ENCODE measurements around the gene TRIM63. TPM values are rescaled to one million over a fixed set of nuclear protein-coding genes. Genes with fewer than 3 reads are reported as not detected.

Gene TRIM63
- total RNA-seq, 1 experiment from 2014 or later, result not detected

DNA sequence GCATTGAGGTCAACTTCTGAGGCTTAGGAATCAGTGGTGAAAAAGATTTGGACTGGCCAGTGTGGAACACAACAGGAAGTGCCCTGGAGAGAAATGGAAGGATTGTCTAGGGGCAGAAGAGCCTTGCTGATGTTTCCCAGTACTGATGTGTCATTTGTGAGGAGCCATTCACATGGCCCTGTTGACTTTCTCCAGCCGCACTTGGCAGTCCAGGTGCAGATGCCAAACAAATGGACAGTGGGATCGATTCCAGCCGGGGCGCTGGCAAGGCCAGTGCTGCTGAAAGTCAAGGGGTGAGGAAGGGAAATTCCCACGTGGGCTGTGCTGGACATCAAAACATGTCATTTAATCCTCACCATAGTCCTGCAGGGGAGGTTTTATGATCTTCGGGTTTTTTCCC, 4.9 kb upstream of the TRIM63 start:
- POLR2A ChIA-PET, result no interaction called here
- ATAC-seq, result no peak
- Histone ChIP-seq H3K27ac (ENCODE audit: low read length) (no peak overlapping the region), H3K9me3 (ENCODE audit: control insufficient read depth, insufficient read depth, low read depth, low read length) (no peaks in the 10 kb centered on the region), H3K27me3 (ENCODE audit: control insufficient read depth, insufficient read depth, low read length) (peaks cover 2% of the 10 kb centered on the region; the same call in 1 of the 2 replicates), H3K4me3 (ENCODE audit: low read depth in 2 of 2, low read length in 2 of 2) (no peak overlapping the region), H3K4me1 (ENCODE audit: control insufficient read depth, insufficient read depth, low read length) (no peaks in the 10 kb centered on the region), H3K36me3 (ENCODE audit: control insufficient read depth, insufficient read depth, low read length) (no peaks in the 10 kb centered on the region)
- in situ Hi-C loops (cut with HindIII; ENCODE audit: low pct_unique_long_range_greater_than_20kb, low sequenced_read_pairs), result no loop called here
- intact Hi-C loops (cut with micrococcal nuclease; ENCODE audit: unreplicated experiment), result no loop called here
- TF ChIP-seq TCF7L2 (IDR thresholded peaks at IDR 0.05; ENCODE audit: low read depth, low read length), result no peak
- TF ChIP-seq POLR2AphosphoS5 (IDR thresholded peaks at IDR 0.05; ENCODE audit: low read depth, low read length), result no peak
- no peak for TF ChIP-seq SIN3A (IDR thresholded peaks at IDR 0.05; ENCODE audit: borderline replicate concordance, insufficient read depth, low read depth, low read length)
- TF ChIP-seq, protein P1, sequence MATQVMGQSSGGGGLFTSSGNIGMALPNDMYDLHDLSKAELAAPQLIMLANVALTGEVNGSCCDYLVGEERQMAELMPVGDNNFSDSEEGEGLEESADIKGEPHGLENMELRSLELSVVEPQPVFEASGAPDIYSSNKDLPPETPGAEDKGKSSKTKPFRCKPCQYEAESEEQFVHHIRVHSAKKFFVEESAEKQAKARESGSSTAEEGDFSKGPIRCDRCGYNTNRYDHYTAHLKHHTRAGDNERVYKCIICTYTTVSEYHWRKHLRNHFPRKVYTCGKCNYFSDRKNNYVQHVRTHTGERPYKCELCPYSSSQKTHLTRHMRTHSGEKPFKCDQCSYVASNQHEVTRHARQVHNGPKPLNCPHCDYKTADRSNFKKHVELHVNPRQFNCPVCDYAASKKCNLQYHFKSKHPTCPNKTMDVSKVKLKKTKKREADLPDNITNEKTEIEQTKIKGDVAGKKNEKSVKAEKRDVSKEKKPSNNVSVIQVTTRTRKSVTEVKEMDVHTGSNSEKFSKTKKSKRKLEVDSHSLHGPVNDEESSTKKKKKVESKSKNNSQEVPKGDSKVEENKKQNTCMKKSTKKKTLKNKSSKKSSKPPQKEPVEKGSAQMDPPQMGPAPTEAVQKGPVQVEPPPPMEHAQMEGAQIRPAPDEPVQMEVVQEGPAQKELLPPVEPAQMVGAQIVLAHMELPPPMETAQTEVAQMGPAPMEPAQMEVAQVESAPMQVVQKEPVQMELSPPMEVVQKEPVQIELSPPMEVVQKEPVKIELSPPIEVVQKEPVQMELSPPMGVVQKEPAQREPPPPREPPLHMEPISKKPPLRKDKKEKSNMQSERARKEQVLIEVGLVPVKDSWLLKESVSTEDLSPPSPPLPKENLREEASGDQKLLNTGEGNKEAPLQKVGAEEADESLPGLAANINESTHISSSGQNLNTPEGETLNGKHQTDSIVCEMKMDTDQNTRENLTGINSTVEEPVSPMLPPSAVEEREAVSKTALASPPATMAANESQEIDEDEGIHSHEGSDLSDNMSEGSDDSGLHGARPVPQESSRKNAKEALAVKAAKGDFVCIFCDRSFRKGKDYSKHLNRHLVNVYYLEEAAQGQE (IDR thresholded peaks at IDR 0.05; ENCODE audit: insufficient read depth in 1 of 2, low read depth in 2 of 2, low read length in 1 of 2), result no peak
- TF ChIP-seq, protein P2, sequence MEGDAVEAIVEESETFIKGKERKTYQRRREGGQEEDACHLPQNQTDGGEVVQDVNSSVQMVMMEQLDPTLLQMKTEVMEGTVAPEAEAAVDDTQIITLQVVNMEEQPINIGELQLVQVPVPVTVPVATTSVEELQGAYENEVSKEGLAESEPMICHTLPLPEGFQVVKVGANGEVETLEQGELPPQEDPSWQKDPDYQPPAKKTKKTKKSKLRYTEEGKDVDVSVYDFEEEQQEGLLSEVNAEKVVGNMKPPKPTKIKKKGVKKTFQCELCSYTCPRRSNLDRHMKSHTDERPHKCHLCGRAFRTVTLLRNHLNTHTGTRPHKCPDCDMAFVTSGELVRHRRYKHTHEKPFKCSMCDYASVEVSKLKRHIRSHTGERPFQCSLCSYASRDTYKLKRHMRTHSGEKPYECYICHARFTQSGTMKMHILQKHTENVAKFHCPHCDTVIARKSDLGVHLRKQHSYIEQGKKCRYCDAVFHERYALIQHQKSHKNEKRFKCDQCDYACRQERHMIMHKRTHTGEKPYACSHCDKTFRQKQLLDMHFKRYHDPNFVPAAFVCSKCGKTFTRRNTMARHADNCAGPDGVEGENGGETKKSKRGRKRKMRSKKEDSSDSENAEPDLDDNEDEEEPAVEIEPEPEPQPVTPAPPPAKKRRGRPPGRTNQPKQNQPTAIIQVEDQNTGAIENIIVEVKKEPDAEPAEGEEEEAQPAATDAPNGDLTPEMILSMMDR (IDR thresholded peaks at IDR 0.05), result no peak
- CTCF ChIA-PET, result no interaction called here
- DNase-seq (ENCODE audit: low read depth, low spot score), result no peak
- BruUV-seq (replicated peaks), result no TSS peak

DNA sequence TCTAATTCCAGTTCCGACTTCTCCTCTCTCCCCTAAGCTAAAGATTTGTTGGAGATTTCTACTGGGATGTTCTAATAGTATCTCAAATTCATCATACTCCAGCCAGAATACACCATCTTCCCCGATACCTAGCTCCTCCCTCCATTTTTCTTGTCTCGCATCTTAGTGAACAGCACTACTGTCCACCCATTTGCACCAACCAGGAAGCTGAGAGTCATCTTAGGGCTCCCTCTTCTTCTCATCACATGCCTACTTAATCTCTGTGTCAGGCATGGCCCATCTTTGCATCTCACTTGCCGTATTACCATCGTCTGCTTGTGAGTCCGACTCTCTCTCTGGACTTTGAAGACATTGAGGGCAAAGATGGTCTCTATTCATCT, 3.5 kb upstream of the TRIM63 start:
- Histone ChIP-seq H3K36me3 (ENCODE audit: control insufficient read depth, insufficient read depth, low read length) (no peaks in the 10 kb centered on the region), H3K4me1 (ENCODE audit: control insufficient read depth, insufficient read depth, low read length) (no peaks in the 10 kb centered on the region), H3K4me3 (ENCODE audit: low read depth in 2 of 2, low read length in 2 of 2) (no peak overlapping the region), H3K27me3 (ENCODE audit: control insufficient read depth, insufficient read depth, low read length) (peaks cover 2% of the 10 kb centered on the region; the same call in 1 of the 2 replicates), H3K9me3 (ENCODE audit: control insufficient read depth, insufficient read depth, low read depth, low read length) (no peaks in the 10 kb centered on the region), H3K27ac (ENCODE audit: low read length) (no peak overlapping the region)
- POLR2A ChIA-PET, result no interaction called here
- intact Hi-C loops (cut with micrococcal nuclease; ENCODE audit: unreplicated experiment), result no loop called here
- no peak for ATAC-seq
- DNase-seq (ENCODE audit: low read depth, low spot score), result no peak
- in situ Hi-C loops (cut with HindIII; ENCODE audit: low pct_unique_long_range_greater_than_20kb, low sequenced_read_pairs), result no loop called here
- BruUV-seq (replicated peaks), result no TSS peak
- CTCF ChIA-PET, result interaction anchor here (1.0 kb wide), 1 partner anchor 99 kb away, joined by 3 read pairs; the partner anchor contains the start of gene ZNF593
- TF ChIP-seq SIN3A (IDR thresholded peaks at IDR 0.05; ENCODE audit: borderline replicate concordance, insufficient read depth, low read depth, low read length), result no peak
- TF ChIP-seq TCF7L2 (IDR thresholded peaks at IDR 0.05; ENCODE audit: low read depth, low read length), result no peak
- TF ChIP-seq POLR2AphosphoS5 (IDR thresholded peaks at IDR 0.05; ENCODE audit: low read depth, low read length), result no peak
- TF ChIP-seq, protein P1 (IDR thresholded peaks at IDR 0.05; ENCODE audit: insufficient read depth in 1 of 2, low read depth in 2 of 2, low read length in 1 of 2), result no peak
- TF ChIP-seq, protein P2 (IDR thresholded peaks at IDR 0.05), result no peak

Measured in Panc1 (cell line).